ENCODE results near the gene NR1H2. TPM values are rescaled to one million over a fixed set of nuclear protein-coding genes. Genes with fewer than 3 reads are reported as not detected.

The NR1H2 gene
- polyA plus RNA-seq, 3 donors: 77.1 to 111 (median 78.9) TPM

- Histone ChIP-seq H3K36me3 (replicated peaks in 1 of 2; ENCODE audit: control insufficient read depth in 1 of 2, insufficient read depth in 2 of 2, low read length in 2 of 2) (peaks cover 0 to 3% of the 10 kb centered on the region in 2 donors), H3K27me3 (ENCODE audit: control insufficient read depth in 2 of 2, insufficient read depth in 2 of 2, low read length in 2 of 2) (peaks cover 5 to 21% of the 10 kb centered on the region in 2 donors), H3K9me3 (replicated peaks in 1 of 2; ENCODE audit: control insufficient read depth in 1 of 2, insufficient read depth in 1 of 2, low read length in 2 of 2) (peaks cover 0 to 4% of the 10 kb centered on the region in 2 donors), H3K79me2 (ENCODE audit: insufficient read depth, low read length) (no peaks in the 10 kb centered on the region), H3K4me2 (replicated peaks; ENCODE audit: extremely low read depth, low read length, poor library complexity, severe bottlenecking) (peak overlapping the region; percentile 73), H3K4me3 (replicated peaks in 1 of 3; ENCODE audit: low read depth in 2 of 3, low read length in 3 of 3) (peak overlapping the region in 2 of 3 experiments; percentile 3 to 53), H3K4me1 (ENCODE audit: control insufficient read depth in 1 of 2, insufficient read depth in 2 of 2, low read length in 2 of 2) (peaks cover 41 to 51% of the 10 kb centered on the region in 2 donors), H2AFZ (ENCODE audit: insufficient read depth, low read depth, low read length, poor library complexity, severe bottlenecking) (no peak overlapping the region), H3K9ac (ENCODE audit: insufficient read depth, low read length, poor library complexity, severe bottlenecking) (peak overlapping the region; percentile 24), H3K27ac (ENCODE audit: low read depth in 1 of 2, low read length in 2 of 2) (peak overlapping the region; percentile 65 to 73), H4K20me1 (ENCODE audit: insufficient read depth, low read length) (no peaks in the 10 kb centered on the region)
- Mint-ChIP-seq H3K27ac (peak overlapping the region; percentile 29 to 93 (median 86)), H3K36me3 (peaks cover 11 to 16% of the 10 kb centered on the region in 2 donors), H3K4me1 (peaks cover 34% of the 10 kb centered on the region), H3K9me3 (peaks cover 0 to 9% (median under 1%) of the 10 kb centered on the region in 7 donors), H3K27me3 (ENCODE audit: low read depth in 3 of 3) (peaks cover 21 to 26% (median 24%) of the 10 kb centered on the region in 3 donors), H3K4me3 (peak overlapping the region; percentile 56 to 63)
- intact Hi-C loops (cut with micrococcal nuclease): loop anchor here (2.0 to 5.0 kb wide), 3 partner anchors 38 to 47 kb away; partner anchors contain the start of gene NR1H2 (in 1 of the 2)
- DNase-seq: peak; percentile 49 to 72 (median 59)
- under 1% methylated on average over 13 of the region's 22 CpGs for WGBS (ENCODE audit: insufficient coverage)
- TF ChIP-seq CTCF (IDR thresholded peaks at IDR 0.05): no peak
These were observed 39.4 kb downstream of the NR1H2 start for GRCh38 chr19:50415661-50416033.

GRCh38 chr19:50416034-50416977 is 40.0 kb downstream of the NR1H2 start:
- Mint-ChIP-seq H3K36me3 (peaks cover 7 to 14% of the 10 kb centered on the region in 2 donors), H3K27ac (peak overlapping the region; percentile 29 to 93 (median 80)), H3K9me3 (peaks cover 0 to 9% (median 2%) of the 10 kb centered on the region in 7 donors), H3K4me3 (peak overlapping the region; percentile 56 to 63), H3K4me1 (peaks cover 34% of the 10 kb centered on the region), H3K27me3 (ENCODE audit: low read depth in 3 of 3) (peaks cover 23 to 29% (median 27%) of the 10 kb centered on the region in 3 donors)
- H3K4me1 ChIP-seq (ENCODE audit: control insufficient read depth in 1 of 2, insufficient read depth in 2 of 2, low read length in 2 of 2): peaks cover 41 to 51% of the 10 kb centered on the region in 2 donors
- peak overlapping the region; percentile 73 for H3K4me2 ChIP-seq (replicated peaks; ENCODE audit: extremely low read depth, low read length, poor library complexity, severe bottlenecking)
- WGBS (ENCODE audit: insufficient coverage): 83% methylated on average over 34 of the region's 35 CpGs
- no peak for DNase-seq
- intact Hi-C loops (cut with micrococcal nuclease): loop anchor here in 1 of 2 donors (5.0 kb wide), 1 partner anchor 39 kb away; the partner anchor contains the start of gene NR1H2
- H3K27ac ChIP-seq (ENCODE audit: low read depth in 1 of 2, low read length in 2 of 2): peak overlapping the region; percentile 65 to 73
- H3K27me3 ChIP-seq (ENCODE audit: control insufficient read depth in 2 of 2, insufficient read depth in 2 of 2, low read length in 2 of 2): peaks cover 5 to 21% of the 10 kb centered on the region in 2 donors
- H3K79me2 ChIP-seq (ENCODE audit: insufficient read depth, low read length): no peaks in the 10 kb centered on the region
- peaks cover 0 to 4% of the 10 kb centered on the region in 2 donors for H3K9me3 ChIP-seq (replicated peaks in 1 of 2; ENCODE audit: control insufficient read depth in 1 of 2, insufficient read depth in 1 of 2, low read length in 2 of 2)
- no peaks in the 10 kb centered on the region for H3K36me3 ChIP-seq (replicated peaks in 1 of 2; ENCODE audit: control insufficient read depth in 1 of 2, insufficient read depth in 2 of 2, low read length in 2 of 2)
- peak overlapping the region; percentile 4 for H3K9ac ChIP-seq (ENCODE audit: insufficient read depth, low read length, poor library complexity, severe bottlenecking)
- H2AFZ ChIP-seq (ENCODE audit: insufficient read depth, low read depth, low read length, poor library complexity, severe bottlenecking): no peak overlapping the region
- no peak for TF ChIP-seq CTCF (IDR thresholded peaks at IDR 0.05)
- no peaks in the 10 kb centered on the region for H4K20me1 ChIP-seq (ENCODE audit: insufficient read depth, low read length)
- H3K4me3 ChIP-seq (replicated peaks in 1 of 3; ENCODE audit: low read depth in 2 of 3, low read length in 3 of 3): peak overlapping the region in 2 of 3 experiments; percentile 3 to 53

Data from CD14-positive monocyte (primary cell).